H9 (cell line): Measurements from ENCODE around the gene KRT2. TPM values are rescaled to one million over a fixed set of nuclear protein-coding genes. Genes with fewer than 3 reads are reported as not detected.

Experiments used
- DNase-seq: peaks from one replicate; pipeline ENCODE4 v3.0.0-alpha.2; 2017
- H2AFZ ChIP-seq: one replicate; pipeline ENCODE4 v1.6.1; 2013; ENCODE audit warnings: mild to moderate bottlenecking, low read length, control low read depth, moderate library complexity
- H2AK5ac ChIP-seq: 2 replicates; pipeline ENCODE4 v1.6.1; 2013; ENCODE audit warnings: low read length, control low read depth, mixed read lengths; ENCODE audit not compliant: insufficient read length
- H2BK120ac ChIP-seq: one replicate; pipeline ENCODE4 v1.6.1; 2013; ENCODE audit warnings: low read depth, mild to moderate bottlenecking, low read length, control low read depth, inconsistent platforms; ENCODE audit not compliant: poor library complexity, severe bottlenecking
- H2BK12ac ChIP-seq: 2 replicates; pipeline ENCODE4 v1.6.1; 2013; ENCODE audit warnings: low read length, control low read depth, mixed read lengths, low read depth; ENCODE audit not compliant: insufficient read length
- H2BK15ac ChIP-seq: 2 replicates; pipeline ENCODE4 v1.6.1; 2013; ENCODE audit warnings: low read depth, low read length, control low read depth
- H2BK20ac ChIP-seq: one replicate; pipeline ENCODE4 v1.6.1; 2013; ENCODE audit warnings: low read depth, mild to moderate bottlenecking, low read length, control low read depth, inconsistent platforms; ENCODE audit not compliant: poor library complexity, severe bottlenecking
- H2BK5ac ChIP-seq: 2 replicates; pipeline ENCODE4 v1.6.1; 2013; ENCODE audit warnings: low read length, control low read depth, mixed read lengths; ENCODE audit not compliant: insufficient read length
- H3K14ac ChIP-seq: 2 replicates; pipeline ENCODE4 v1.6.1; 2013; ENCODE audit warnings: low read length, control low read depth; ENCODE audit not compliant: insufficient read depth
- H3K18ac ChIP-seq: 2 replicates; pipeline ENCODE4 v1.6.1; 2013; ENCODE audit warnings: low read depth, mild to moderate bottlenecking, mixed read lengths, low read length, control low read depth; ENCODE audit not compliant: insufficient read length
- H3K23ac ChIP-seq: 2 replicates; pipeline ENCODE4 v1.6.1; 2013; ENCODE audit warnings: low read length, control low read depth, mixed read lengths, low read depth; ENCODE audit not compliant: insufficient read length
- H3K23me2 ChIP-seq: 2 replicates; pipeline ENCODE4 v1.6.1; 2013; ENCODE audit warnings: low read depth, mild to moderate bottlenecking, mixed read lengths, low read length, control low read depth; ENCODE audit not compliant: insufficient read length, poor library complexity, severe bottlenecking
- H3K27ac ChIP-seq: 2 replicates; pipeline ENCODE4 v1.5.1; 2013; ENCODE audit warnings: low read length, control low read depth, mixed read lengths, low read depth; ENCODE audit not compliant: insufficient read length
- H3K27me3 ChIP-seq: 2 replicates; pipeline ENCODE4 v1.6.1; 2013; ENCODE audit warnings: low read length, control low read depth, inconsistent platforms; ENCODE audit not compliant: insufficient read depth
- H3K4ac ChIP-seq: 2 replicates; pipeline ENCODE4 v1.6.1; 2013; ENCODE audit warnings: low read depth, mild to moderate bottlenecking, control low read depth, inconsistent platforms, low read length, moderate library complexity
- H3K4me1 ChIP-seq: 2 replicates; pipeline ENCODE4 v1.6.1; 2013; ENCODE audit warnings: low read length, control low read depth, inconsistent platforms; ENCODE audit not compliant: insufficient read depth
- H3K4me2 ChIP-seq: 2 replicates; pipeline ENCODE4 v1.6.1; 2013; ENCODE audit warnings: low read length, control low read depth, mixed read lengths; ENCODE audit not compliant: insufficient read length, insufficient read depth
- H3K56ac ChIP-seq: 2 replicates; pipeline ENCODE4 v1.6.1; 2013; ENCODE audit warnings: low read depth, mild to moderate bottlenecking, mixed read lengths, low read length, control low read depth; ENCODE audit not compliant: insufficient read length
- H3K79me1 ChIP-seq: 2 replicates; pipeline ENCODE4 v1.6.1; 2013; ENCODE audit warnings: low read depth, mild to moderate bottlenecking, moderate library complexity, low read length, control low read depth, inconsistent platforms; ENCODE audit not compliant: insufficient read depth, poor library complexity, severe bottlenecking
- H3K79me2 ChIP-seq: 2 replicates; pipeline ENCODE4 v1.6.1; 2013; ENCODE audit warnings: low read length, control low read depth, inconsistent platforms; ENCODE audit not compliant: insufficient read depth
- H3K9ac ChIP-seq: 2 replicates; pipeline ENCODE4 v1.6.1; 2013; ENCODE audit warnings: low read length, control low read depth, mixed read lengths; ENCODE audit not compliant: insufficient read length; ENCODE audit errors: extremely low read depth
- H3K9me3 ChIP-seq: one replicate; pipeline ENCODE4 v1.6.1; 2013; ENCODE audit warnings: low read depth, low read length, inconsistent platforms; ENCODE audit not compliant: control insufficient read depth
- H3T11ph ChIP-seq: one replicate; pipeline ENCODE4 v1.6.1; 2013; ENCODE audit warnings: mild to moderate bottlenecking, low read length, control low read depth, inconsistent platforms
- H4K20me1 ChIP-seq: one replicate; pipeline ENCODE4 v1.6.1; 2013; ENCODE audit not compliant: control insufficient read depth, insufficient read length, insufficient read depth
- H4K5ac ChIP-seq: 2 replicates; pipeline ENCODE4 v1.6.1; 2013; ENCODE audit warnings: low read depth, mild to moderate bottlenecking, mixed read lengths, low read length, control low read depth; ENCODE audit not compliant: insufficient read length
- H4K8ac ChIP-seq: replicated peaks from 2 replicates; pipeline ENCODE4 v1.6.1; 2013; ENCODE audit warnings: low read length, control low read depth, mixed read lengths, low read depth; ENCODE audit not compliant: insufficient read length
- H4K91ac ChIP-seq: 2 replicates; pipeline ENCODE4 v1.6.1; 2013; ENCODE audit warnings: low read depth, mild to moderate bottlenecking, moderate library complexity, mixed read lengths, low read length, control low read depth; ENCODE audit not compliant: insufficient read length
- H3K27ac Mint-ChIP-seq, 3 experiments: 2 replicates in 2 of 3; 3 replicates in 1 of 3; pipeline ENCODE4 v1.8.0; 2020 to 2021; ENCODE audit warnings: mixed read lengths in 3 of 3, mild to moderate bottlenecking in 1 of 3, moderate library complexity in 1 of 3
- H3K27me3 Mint-ChIP-seq: 2 replicates; pipeline ENCODE4 v1.8.0; 2021; ENCODE audit warnings: low read depth, mild to moderate bottlenecking, moderate library complexity, mixed read lengths
- H3K36me3 Mint-ChIP-seq, 3 experiments: 2 replicates in 2 of 3; 3 replicates in 1 of 3; pipeline ENCODE4 v1.8.0; 2020 to 2021; ENCODE audit warnings: low read depth in 3 of 3, mixed read lengths in 3 of 3; ENCODE audit not compliant: insufficient read depth in 1 of 3
- H3K4me1 Mint-ChIP-seq, 2 experiments: 2 replicates each; pipeline ENCODE4 v1.8.0; 2020; ENCODE audit warnings: mixed read lengths in 2 of 2
- H3K4me3 Mint-ChIP-seq, 2 experiments: 2 replicates in 1 of 2; 3 replicates in 1 of 2; pipeline ENCODE4 v1.8.0; 2020 to 2021; ENCODE audit warnings: mild to moderate bottlenecking in 2 of 2, mixed read lengths in 2 of 2, moderate library complexity in 1 of 2
- H3K9me3 Mint-ChIP-seq, 2 experiments: 2 replicates in 1 of 2; 3 replicates in 1 of 2; pipeline ENCODE4 v1.8.0; 2020; ENCODE audit warnings: mild to moderate bottlenecking in 2 of 2, mixed read lengths in 2 of 2, moderate library complexity in 1 of 2
- CTCF ChIP-seq: fragments of 200-600 bp; sonication (generic); conservative IDR thresholded peaks from 3 replicates; pipeline ENCODE4 v1.8.0; 2021; ENCODE audit warnings: antibody characterized with exemption, mild to moderate bottlenecking
- WGBS: extraction: QIAGEN DNeasy Blood & Tissue Kit; methylation state at CpG from one replicate; pipeline ENCODE4 v1.1.7; 2013; ENCODE audit warnings: missing lambda C conversion rate, low lambda C conversion rate, mixed read lengths; ENCODE audit not compliant: insufficient read length; ENCODE audit errors: extremely low coverage; 5-methylcytosine and 5-hydroxymethylcytosine counted together
- total RNA-seq: library from RNA; stranded (reverse); gene quantifications from 2 replicates; pipeline ENCODE4 v1.2.1, GENCODE V29; 2021

The KRT2 gene
- total RNA-seq, 1 experiment from 2014 or later: not detected

- Histone ChIP-seq H3K79me2 (no peaks in the 10 kb centered on the region), H3K23me2 (no peaks in the 10 kb centered on the region), H3K56ac (no peak overlapping the region), H3K9me3 (no peaks in the 10 kb centered on the region), H3K9ac (no peak overlapping the region), H2AK5ac (no peak overlapping the region), H2BK12ac (no peak overlapping the region), H3K23ac (no peak overlapping the region), H4K20me1 (peaks cover 2% of the 10 kb centered on the region), H3K4me1 (no peaks in the 10 kb centered on the region), H3K27ac (no peak overlapping the region), H2BK120ac (no peak overlapping the region), H4K91ac (no peak overlapping the region), H3T11ph (no peak overlapping the region), H2BK15ac (no peak overlapping the region), H3K4me2 (no peak overlapping the region), H2BK5ac (no peak overlapping the region), H3K27me3 (no peaks in the 10 kb centered on the region), H3K18ac (no peak overlapping the region), H4K5ac (no peak overlapping the region), H3K4ac (no peak overlapping the region), H2BK20ac (no peak overlapping the region), H4K8ac (no peak overlapping the region), H3K79me1 (no peaks in the 10 kb centered on the region), H2AFZ (no peak overlapping the region), H3K14ac (no peak overlapping the region)
- DNase-seq: no peak
- no peaks in the 10 kb centered on the region for H3K9me3 Mint-ChIP-seq
- no peaks in the 10 kb centered on the region for H3K36me3 Mint-ChIP-seq
- H3K27me3 Mint-ChIP-seq: peaks cover 26% of the 10 kb centered on the region
- H3K4me3 Mint-ChIP-seq: no peak overlapping the region
- no peak for TF ChIP-seq CTCF
- H3K4me1 Mint-ChIP-seq: no peaks in the 10 kb centered on the region; a peak in 1 of 4 replicates
- H3K27ac Mint-ChIP-seq: no peak overlapping the region
- no CpG with 5 or more reads among the region's 10 CpGs for WGBS
Observed at GRCh38 chr12:52662093-52662917, 10.3 kb upstream of the KRT2 start.
